ENCODE results near the gene PCDHGA9. TPM values are rescaled to one million over a fixed set of nuclear protein-coding genes. Genes with fewer than 3 reads are reported as not detected.
A peak's percentile ranks its signal among the peaks of the same experiment; 100 is the strongest.

PCDHGA9 gene
- total and polyA plus RNA-seq, 2 donors (not counting 3 experiments of a cell fraction or from before 2014, with no cell fraction given): 1.1 to 3.9 TPM

DNA sequence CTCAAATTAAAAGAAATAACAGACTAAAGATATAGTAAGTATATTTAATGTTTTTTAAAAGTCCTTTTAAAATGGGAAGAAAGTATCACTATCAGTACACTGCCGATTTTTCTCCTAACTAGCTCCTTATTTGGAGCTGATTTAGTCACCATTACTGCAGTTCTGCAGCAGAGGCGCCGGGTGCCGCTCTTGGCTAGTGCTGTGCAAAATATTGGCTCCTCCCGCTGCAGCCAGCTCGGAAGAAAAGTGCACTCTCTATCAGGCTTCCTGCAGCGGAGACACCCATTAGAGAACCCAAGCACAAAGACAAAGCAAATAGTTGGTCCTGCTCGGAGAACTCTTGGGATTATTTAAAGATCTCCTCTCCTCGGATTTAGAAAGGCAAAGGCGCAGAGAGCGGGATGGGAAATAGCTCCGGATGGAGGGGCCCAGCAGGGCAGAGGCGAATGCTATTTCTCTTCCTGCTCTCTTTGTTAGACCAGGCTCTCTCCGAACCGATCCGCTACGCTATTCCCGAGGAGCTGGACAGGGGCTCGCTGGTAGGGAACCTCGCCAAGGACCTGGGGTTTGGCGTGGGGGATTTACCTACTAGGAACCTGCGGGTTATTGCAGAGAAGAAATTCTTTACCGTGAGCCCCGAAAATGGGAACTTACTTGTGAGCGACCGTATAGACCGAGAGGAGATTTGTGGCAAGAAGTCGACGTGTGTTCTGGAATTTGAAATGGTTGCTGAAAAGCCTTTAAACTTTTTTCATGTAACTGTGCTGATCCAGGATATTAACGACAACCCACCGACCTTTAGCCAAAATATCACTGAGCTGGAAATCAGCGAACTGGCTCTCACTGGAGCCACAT, 32.4 kb upstream of the PCDHGA9 start, which contains the start of gene PCDHGB3:
Gene PCDHGB3, plus strand, starts transcription at position 249 of the 855 bp plus-strand sequence. Its CDS starts 153 bp downstream, at position 402.
- DNase-seq (ENCODE audit: low read depth, low spot score) (peak; percentile 40), FAIRE-seq (no peak)
- CTCF ChIA-PET: interaction anchor here (0.5 to 3.5 kb wide), 35 partner anchors 10 to 249 kb away, joined by 3 to 57 read pairs (median 5); partner anchors contain the start of genes DIAPH1, PCDHB14, PCDHB15 and PCDHGA1
- Histone ChIP-seq H3K4me2 (ENCODE audit: insufficient read depth, low read length) (peak within 1 kb of the TSS; percentile 45), H3K9me1 (replicated peaks; ENCODE audit: control insufficient read depth, extremely low read depth, insufficient read depth, low read length) (no peaks in the 10 kb centered on the region), H3K79me2 (ENCODE audit: control insufficient read depth, insufficient read depth, low read length) (no peaks in the 10 kb centered on the region), H3K27ac (ENCODE audit: insufficient read depth, low read depth, low read length) (no peak within 1 kb of the TSS), H2AFZ (ENCODE audit: low read depth, low read length) (no peak within 1 kb of the TSS), H3K27me3 (ENCODE audit: control insufficient read depth in 2 of 2, insufficient read depth in 2 of 2, low read length in 2 of 2) (peaks cover 40 to 91% of the 10 kb centered on the region in 2 experiments), H3K36me3 (ENCODE audit: control insufficient read depth in 2 of 2, extremely low read depth in 1 of 2, insufficient read depth in 2 of 2, low read length in 2 of 2) (no peaks in the 10 kb centered on the region), H4K20me1 (replicated peaks; ENCODE audit: control insufficient read depth, extremely low read depth, insufficient read depth, low read length) (no peaks in the 10 kb centered on the region), H3K4me3 (replicated peaks in 1 of 3; ENCODE audit: insufficient read depth in 1 of 3, low read depth in 1 of 3, low read length in 3 of 3) (peak within 1 kb of the TSS in 1 of 3 experiments; percentile 23), H3K9me3 (replicated peaks; ENCODE audit: control insufficient read depth, insufficient read depth, low read length) (peaks cover under 1% of the 10 kb centered on the region), H3K9ac (replicated peaks; ENCODE audit: extremely low read depth, insufficient read depth, low read length) (no peak within 1 kb of the TSS), H3K4me1 (ENCODE audit: control insufficient read depth, extremely low read depth, insufficient read depth, low read length) (no peaks in the 10 kb centered on the region)
- POLR2A ChIA-PET: no interaction called here
- intact Hi-C loops (cut with micrococcal nuclease) (loop anchor here (1.0 to 5.0 kb wide), 2 partner anchors 52 to 191 kb away; partner anchors contain the start of gene PCDHGA11), dilution Hi-C loops (cut with MboI; ENCODE audit: extremely low pct_ligation_motif_present, low sequenced_read_pairs) (no loop called here)
- TF ChIP-seq, protein P1, sequence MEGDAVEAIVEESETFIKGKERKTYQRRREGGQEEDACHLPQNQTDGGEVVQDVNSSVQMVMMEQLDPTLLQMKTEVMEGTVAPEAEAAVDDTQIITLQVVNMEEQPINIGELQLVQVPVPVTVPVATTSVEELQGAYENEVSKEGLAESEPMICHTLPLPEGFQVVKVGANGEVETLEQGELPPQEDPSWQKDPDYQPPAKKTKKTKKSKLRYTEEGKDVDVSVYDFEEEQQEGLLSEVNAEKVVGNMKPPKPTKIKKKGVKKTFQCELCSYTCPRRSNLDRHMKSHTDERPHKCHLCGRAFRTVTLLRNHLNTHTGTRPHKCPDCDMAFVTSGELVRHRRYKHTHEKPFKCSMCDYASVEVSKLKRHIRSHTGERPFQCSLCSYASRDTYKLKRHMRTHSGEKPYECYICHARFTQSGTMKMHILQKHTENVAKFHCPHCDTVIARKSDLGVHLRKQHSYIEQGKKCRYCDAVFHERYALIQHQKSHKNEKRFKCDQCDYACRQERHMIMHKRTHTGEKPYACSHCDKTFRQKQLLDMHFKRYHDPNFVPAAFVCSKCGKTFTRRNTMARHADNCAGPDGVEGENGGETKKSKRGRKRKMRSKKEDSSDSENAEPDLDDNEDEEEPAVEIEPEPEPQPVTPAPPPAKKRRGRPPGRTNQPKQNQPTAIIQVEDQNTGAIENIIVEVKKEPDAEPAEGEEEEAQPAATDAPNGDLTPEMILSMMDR (IDR thresholded peaks at IDR 0.05; ENCODE audit: extremely low read depth in 1 of 2, insufficient read depth in 1 of 2, low read depth in 1 of 2, low read length in 2 of 2): peak in 1 of 2 donors; percentile 24
- TF ChIP-seq JUN (IDR thresholded peaks at IDR 0.05; ENCODE audit: borderline replicate concordance, insufficient read depth, insufficient read length, low read depth): no peak
- BruUV-seq (replicated peaks): TSS peak; percentile 11

Measured in endothelial cell of umbilical vein (primary cell).